OCI-LY7 (cell line): ENCODE results near the gene PPHLN1. TPM values are rescaled to one million over a fixed set of nuclear protein-coding genes. Genes with fewer than 3 reads are reported as not detected.

ENCODE experiments used
- BruUV-seq: library from RNA; stranded (reverse); fragments of 400-500 nt; replicated peaks from 2 replicates; lab custom pipeline; 2021; lab: Mats Ljungman, UMichigan
- CTCF ChIA-PET: fragments of 300-600 bp; sonication (Branson Sonifier 250); formaldehyde crosslinking; loops from one replicate; lab custom pipeline; 2022; ENCODE audit warnings: antibody characterized with exemption; ENCODE audit not compliant: unreplicated experiment; lab: Charles Lee
- POLR2A ChIA-PET: fragments of 300-600 bp; sonication (Branson Sonifier 250); formaldehyde crosslinking; loops from one replicate; lab custom pipeline; 2022; ENCODE audit warnings: antibody characterized with exemption; lab: Charles Lee
- DNase-seq: peaks from one replicate; pipeline ENCODE4 v3.0.0-alpha.2; 2015; ENCODE audit warnings: low spot score
- H2AFZ ChIP-seq: fragments of 200-600 bp; sonication (generic), shearing (Covaris generic); 2 replicates; pipeline ENCODE4 v1.6.1; 2014; ENCODE audit warnings: mild to moderate bottlenecking, antibody characterized with exemption, low read length, moderate library complexity
- H3K27ac ChIP-seq: fragments of 200-600 bp; sonication (generic); 2 replicates; pipeline ENCODE4 v1.5.1; 2014; ENCODE audit warnings: mixed run types, low read depth, mild to moderate bottlenecking, moderate library complexity, low read length, inconsistent platforms; ENCODE audit not compliant: poor library complexity, severe bottlenecking
- H3K36me3 ChIP-seq: fragments of 200-600 bp; sonication (generic); 2 replicates; pipeline ENCODE4 v1.6.1; 2014; ENCODE audit warnings: mild to moderate bottlenecking, antibody characterized with exemption, low read length, moderate library complexity, mixed read lengths; ENCODE audit not compliant: insufficient read depth
- H3K4me1 ChIP-seq: fragments of 200-600 bp; sonication (generic); 2 replicates; pipeline ENCODE4 v1.5.1; 2014; ENCODE audit warnings: mild to moderate bottlenecking, low read length; ENCODE audit not compliant: insufficient read depth, poor library complexity, severe bottlenecking
- H3K4me2 ChIP-seq: fragments of 200-600 bp; sonication (generic); 2 replicates; pipeline ENCODE4 v1.6.1; 2014; ENCODE audit warnings: mild to moderate bottlenecking, low read length
- H3K4me3 ChIP-seq: fragments of 200-600 bp; sonication (generic); 2 replicates; pipeline ENCODE4 v1.5.1; 2014; ENCODE audit warnings: mild to moderate bottlenecking, low read depth, low read length; ENCODE audit not compliant: poor library complexity, severe bottlenecking
- H3K79me2 ChIP-seq: fragments of 200-600 bp; sonication (generic); 2 replicates; pipeline ENCODE4 v1.6.1; 2016; ENCODE audit warnings: low read depth, mild to moderate bottlenecking, low read length, moderate library complexity, mixed read lengths; ENCODE audit not compliant: insufficient read depth
- H3K9me2 ChIP-seq: fragments of 200-600 bp; sonication (generic); 2 replicates; pipeline ENCODE4 v1.6.1; 2016; ENCODE audit warnings: mild to moderate bottlenecking, low read length, mixed read lengths; ENCODE audit not compliant: insufficient read depth
- H3K9me3 ChIP-seq: fragments of 200-600 bp; sonication (generic); 2 replicates; pipeline ENCODE4 v1.6.1; 2014; ENCODE audit warnings: mild to moderate bottlenecking, mixed run types, low read length, mixed read lengths
- H4K20me1 ChIP-seq: fragments of 200-600 bp; sonication (generic); 2 replicates; pipeline ENCODE4 v1.6.1; 2014; ENCODE audit warnings: mild to moderate bottlenecking, antibody characterized with exemption, low read length, moderate library complexity, mixed read lengths; ENCODE audit not compliant: insufficient read depth
- CTCF ChIP-seq: fragments of 200-600 bp; sonication (generic); conservative IDR thresholded peaks from 2 replicates; pipeline ENCODE4 v1.5.1; 2014; ENCODE audit warnings: mild to moderate bottlenecking, antibody characterized with exemption, low read length, moderate library complexity, mixed read lengths
- EZH2phosphoT487 ChIP-seq: fragments of 200-600 bp; sonication (generic); IDR thresholded peaks from 2 replicates; pipeline ENCODE4 v1.6.1; 2018; ENCODE audit warnings: low read depth, borderline replicate concordance, mild to moderate bottlenecking, mixed run types, antibody characterized with exemption, low read length, moderate library complexity, mixed read lengths
- intact Hi-C: fragments of 100-400 bp; cut with micrococcal nuclease; formaldehyde crosslinking; loops from one replicate; pipeline ENCODE4 v1.10.0; 2022; ENCODE audit not compliant: unreplicated experiment
- total RNA-seq, 2 experiments: library from RNA; depleted of rRNA in 1 of 2; stranded (reverse); fragments of >200 nt in 1 of 2; shearing (Covaris generic) in 1 of 2; gene quantifications; 2 replicates each; pipeline ENCODE4 v1.2.3, GENCODE V29; 2014 to 2022

PPHLN1 gene
- total RNA-seq, 2 experiments from 2014 or later = 95.3 to 97.6 TPM

DNA sequence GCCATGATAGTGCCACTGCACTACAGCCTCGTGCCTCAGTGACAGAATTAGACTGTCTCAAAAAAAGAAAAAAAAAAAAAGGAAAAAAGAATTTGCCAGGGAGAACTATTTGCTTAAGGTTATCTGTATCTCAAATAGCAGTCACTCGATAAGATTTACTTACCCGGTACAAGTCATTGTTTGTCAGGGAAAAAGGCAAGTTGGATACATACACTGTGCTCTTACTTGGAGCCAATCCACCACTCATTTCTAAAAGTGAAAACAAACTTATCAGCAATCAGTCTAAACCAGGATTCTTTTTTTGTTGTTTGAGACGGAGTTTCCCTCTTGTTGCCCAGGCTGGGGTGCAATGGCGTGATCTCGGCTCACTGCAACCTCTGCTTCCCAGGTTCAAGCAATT, 2.1 kb upstream of the PPHLN1 start:
- CTCF ChIA-PET = no interaction called here
- Histone ChIP-seq H3K9me3 (no peaks in the 10 kb centered on the region), H3K79me2 (peaks cover 42% of the 10 kb centered on the region), H4K20me1 (peaks cover 19% of the 10 kb centered on the region), H3K36me3 (peaks cover 32% of the 10 kb centered on the region), H3K4me2 (no peak overlapping the region), H3K4me1 (peaks cover 25% of the 10 kb centered on the region), H3K27ac (no peak overlapping the region), H3K9me2 (no peaks in the 10 kb centered on the region), H3K4me3 (no peak overlapping the region), H2AFZ (no peak overlapping the region)
- BruUV-seq = no TSS peak
- intact Hi-C loops = no loop called here
- no peak for DNase-seq
- TF ChIP-seq CTCF = no peak
- no peak for TF ChIP-seq EZH2phosphoT487
- POLR2A ChIA-PET = interaction anchor here (0.6 to 1.5 kb wide), 3 partner anchors 10 to 54 kb away, joined by 3 read pairs; no protein-coding TSS in a partner anchor

- CTCF ChIA-PET = no interaction called here
- intact Hi-C loops = loop anchor here (5.0 kb wide), 2 partner anchors 142 to 183 kb away; partner anchors contain the start of gene GXYLT1
- no peak for DNase-seq
These were observed 678 bp upstream of the PPHLN1 start for GRCh38 chr12:42325326-42325652.

More at GRCh38 chr12:42325326-42325652, 678 bp upstream of the PPHLN1 start:
- Histone ChIP-seq H2AFZ (peak overlapping the region; percentile 77), H3K27ac (peak overlapping the region; percentile 69), H3K4me1 (peaks cover 36% of the 10 kb centered on the region), H3K36me3 (peaks cover 29% of the 10 kb centered on the region), H3K9me2 (no peaks in the 10 kb centered on the region), H3K79me2 (peaks cover 56% of the 10 kb centered on the region), H3K4me2 (peak overlapping the region; percentile 83), H3K4me3 (peak overlapping the region; percentile 95), H3K9me3 (no peaks in the 10 kb centered on the region), H4K20me1 (peaks cover 20% of the 10 kb centered on the region)
- POLR2A ChIA-PET = interaction anchor here (1.0 kb wide), 1 partner anchor 144 kb away, joined by 3 read pairs; no protein-coding TSS in a partner anchor
- no TSS peak for BruUV-seq
- no peak for TF ChIP-seq EZH2phosphoT487
- no peak for TF ChIP-seq CTCF
